Lung microvascular endothelial cell (primary cell): ENCODE data around the gene DUOX2. TPM values are rescaled to one million over a fixed set of nuclear protein-coding genes. Genes with fewer than 3 reads are reported as not detected.
A peak's percentile ranks its signal among the peaks of the same experiment; 100 is the strongest.
"Not testable (repeated sequence)": the region's sequence is repeated elsewhere in the genome, so short reads cannot be mapped to it uniquely, and the experiment has no call there.

ENCODE experiments used
- DNase-seq, 2 donors: peaks; one replicate each; pipeline versions ENCODE4 v3.0.0 to v3.0.0-alpha.2; 2010; ENCODE audit warnings: low read depth in 2 of 2
- total RNA-seq: library from RNA; depleted of rRNA; stranded (reverse); fragments of >200 nt; gene quantifications from 2 replicates; pipeline ENCODE4 v1.2.1, GENCODE V29; 2014

Gene DUOX2
- total RNA-seq, 1 donor from 2014 or later, result not detected

DNA sequence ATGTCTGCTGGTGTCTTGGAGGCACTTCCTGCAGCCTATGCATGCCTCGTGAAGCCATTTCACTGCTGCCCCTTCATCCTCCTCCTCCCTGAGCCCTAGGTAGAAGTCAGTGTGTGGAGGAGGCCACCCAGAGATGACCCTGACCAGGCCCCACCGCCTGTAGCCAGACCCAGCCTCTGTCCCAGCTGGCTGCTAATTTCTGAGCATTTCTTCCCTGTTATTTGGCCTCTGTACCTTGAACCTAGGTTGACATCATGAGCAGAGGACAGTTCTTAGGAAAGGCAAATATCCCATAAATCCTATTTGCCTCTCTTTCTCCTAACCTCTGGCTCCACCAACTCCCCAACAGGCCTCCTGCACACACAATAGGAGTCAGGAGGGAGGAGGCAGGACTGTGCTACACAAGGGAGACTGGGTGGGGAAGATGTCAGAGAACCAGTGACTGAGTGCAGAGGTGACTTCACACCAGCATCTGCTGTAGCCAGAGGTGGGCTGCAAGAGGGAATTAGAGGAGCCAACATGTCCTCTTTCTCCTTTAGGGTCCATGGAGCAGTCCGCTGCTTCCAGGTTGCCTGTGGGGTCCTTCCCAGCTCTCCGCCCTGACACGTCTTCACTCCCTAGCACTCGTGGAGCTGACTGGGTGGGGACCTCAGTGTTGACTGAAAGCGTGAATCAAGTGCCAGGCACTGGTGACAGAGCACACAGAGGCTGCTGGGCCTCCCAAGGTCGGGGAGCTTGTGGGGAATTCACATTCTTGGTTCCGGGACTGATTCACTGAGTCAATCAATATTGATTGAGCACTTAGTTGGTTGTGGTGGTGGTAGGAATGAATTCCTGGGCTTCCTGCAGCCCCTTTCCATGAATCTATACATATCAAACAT, 38.3 kb downstream of the DUOX2 start:
- DNase-seq, result not testable (repeated sequence)

DNA sequence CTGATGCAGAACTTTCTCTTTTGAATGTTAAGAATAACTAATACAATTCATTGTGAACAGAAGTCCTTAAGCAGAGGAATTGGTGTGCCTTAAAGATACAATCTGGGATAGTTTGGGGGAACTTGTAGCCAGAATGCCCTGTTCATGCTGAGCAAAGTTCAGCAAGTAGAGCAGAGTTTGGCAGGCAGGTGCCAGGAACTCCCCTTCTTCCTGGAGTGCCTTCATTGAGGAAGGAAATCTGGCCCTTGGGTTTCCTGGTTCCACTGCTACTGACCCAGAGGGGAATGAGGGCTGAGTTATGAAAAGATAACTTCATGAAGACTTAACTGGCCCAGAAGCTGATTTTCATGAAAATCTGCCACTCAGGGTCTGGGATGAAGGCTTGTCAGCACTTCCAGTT, 40.4 kb downstream of the DUOX2 start:
- not testable (repeated sequence) for DNase-seq

DNA sequence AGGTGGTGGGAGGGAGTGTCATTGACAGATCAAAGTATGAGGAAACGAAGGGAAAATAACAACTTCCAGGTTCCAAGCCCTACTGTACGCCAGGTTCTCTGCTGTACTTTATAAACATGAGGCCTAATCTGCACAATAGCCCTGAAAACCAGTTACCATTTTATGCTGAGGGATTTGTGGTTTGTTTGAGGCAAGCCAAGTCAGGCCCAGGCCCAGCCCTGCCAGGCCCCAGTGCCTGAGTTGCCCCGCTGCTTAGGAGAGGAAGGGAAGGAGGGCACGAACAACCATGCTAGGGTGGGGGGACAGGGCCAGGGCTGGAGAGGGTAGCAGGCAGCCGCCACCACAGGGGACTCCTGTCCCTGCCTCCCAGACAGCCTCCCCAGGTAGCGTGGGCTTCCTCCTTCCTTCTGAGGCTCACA, 44.0 kb downstream of the DUOX2 start:
- DNase-seq, result peak in 1 of 2 donors; percentile 34

DNA sequence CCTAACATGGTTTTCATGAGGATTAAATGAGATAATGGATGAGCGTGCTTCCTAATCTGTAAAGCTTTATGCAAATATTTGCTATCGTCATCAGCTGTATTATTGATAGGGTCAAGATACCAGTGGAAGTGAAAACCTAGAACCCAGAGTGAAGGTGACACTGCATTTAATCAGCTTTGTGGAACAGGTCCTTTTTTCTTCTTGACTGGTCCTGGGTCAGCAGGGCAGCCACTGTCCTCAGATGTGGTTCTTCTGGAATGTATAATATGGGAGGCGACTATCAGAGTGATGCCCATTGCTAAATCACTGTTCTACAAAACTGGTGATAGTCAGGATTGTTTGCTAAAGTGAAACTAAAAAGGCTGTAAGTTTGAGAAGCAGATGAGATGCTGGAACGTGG, 49.6 kb downstream of the DUOX2 start:
- DNase-seq, result peak in 1 of 2 donors; percentile 14

DNA sequence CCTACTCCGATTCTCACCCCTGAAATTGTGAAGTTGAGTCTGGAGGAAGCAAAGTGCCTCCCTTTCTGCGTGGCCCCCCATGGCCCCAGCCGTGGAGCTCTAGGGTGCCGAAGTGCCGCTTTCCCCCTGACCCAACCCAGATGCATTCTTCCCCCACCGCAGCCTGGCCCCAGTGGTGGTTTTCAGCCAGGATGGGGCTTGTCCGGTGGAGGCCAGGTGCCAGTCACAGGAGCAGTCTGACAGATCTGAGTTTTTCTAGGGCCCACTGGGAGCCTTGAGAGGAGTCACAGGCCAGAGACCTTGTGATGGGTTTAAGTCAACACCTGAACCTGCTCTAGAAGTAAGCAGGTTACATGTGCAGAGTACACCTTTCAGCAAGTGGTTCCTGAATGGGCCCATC, 51.7 kb downstream of the DUOX2 start:
- not testable (repeated sequence) for DNase-seq

DNA sequence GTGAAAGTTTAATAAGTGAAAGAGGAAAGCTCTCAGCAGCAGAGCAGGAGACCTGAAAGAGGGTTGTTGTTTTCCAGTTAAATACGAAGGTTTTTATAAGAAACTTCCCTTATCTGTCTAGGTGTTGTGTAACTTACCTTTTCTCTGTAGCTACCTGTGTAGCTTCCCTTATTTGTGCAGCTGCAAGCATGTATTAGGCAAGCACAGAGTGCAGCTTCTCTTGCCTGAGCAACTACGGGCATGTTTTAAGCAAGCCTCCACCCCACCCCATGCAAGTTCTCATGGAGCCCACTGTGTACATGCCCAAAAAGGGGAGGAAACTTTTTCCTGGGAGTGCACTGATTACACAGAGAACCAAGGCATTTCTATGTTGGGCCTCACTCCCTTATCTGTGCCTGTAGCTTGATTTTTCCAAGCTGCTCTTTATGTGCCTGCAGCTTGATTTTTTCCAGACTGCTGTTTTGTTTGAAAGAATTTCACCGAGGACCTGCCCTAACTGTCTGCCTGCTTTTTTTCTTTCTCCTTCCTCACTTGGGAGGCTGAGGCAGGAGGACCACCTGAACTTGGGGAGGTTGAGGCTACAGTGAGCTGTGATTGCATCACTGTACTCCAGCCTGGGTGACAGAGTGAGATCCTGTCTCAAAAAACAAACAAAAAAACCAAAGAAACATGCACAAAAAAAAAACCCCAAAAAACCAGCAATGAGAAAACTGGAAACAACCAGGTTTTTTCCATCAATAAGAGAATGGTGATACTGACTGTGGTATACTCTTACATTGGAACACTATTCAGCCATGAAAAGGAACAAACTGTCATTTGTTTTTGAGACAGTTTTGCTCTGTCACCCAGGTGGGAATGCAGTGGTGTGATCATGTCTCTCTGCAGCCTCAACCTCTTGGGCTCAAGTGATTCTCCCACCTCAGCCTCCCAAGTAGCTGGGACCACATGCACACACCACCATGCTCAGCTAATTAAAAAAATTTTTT, 55.0 kb downstream of the DUOX2 start:
- not testable (repeated sequence) for DNase-seq

DNA sequence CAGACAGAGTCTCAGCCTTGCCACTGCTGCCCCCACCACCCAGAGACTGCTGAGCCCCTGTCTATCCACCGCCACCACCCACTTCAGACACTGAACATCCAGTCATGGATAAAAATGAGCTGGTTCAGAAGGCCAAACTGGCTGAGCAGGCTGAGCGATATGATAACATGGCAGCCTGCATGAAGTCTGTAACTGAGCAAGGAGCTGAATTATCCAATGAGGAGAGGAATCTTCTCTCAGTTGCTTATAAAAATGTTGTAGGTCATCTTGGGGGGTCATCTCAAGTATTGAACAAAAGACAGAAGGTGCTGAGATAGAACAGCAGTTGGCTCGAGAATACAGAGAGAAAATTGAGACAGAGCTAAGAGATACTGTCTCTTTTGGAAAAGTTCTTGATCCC, 61.3 kb downstream of the DUOX2 start:
- DNase-seq, result not testable (repeated sequence)

DNA sequence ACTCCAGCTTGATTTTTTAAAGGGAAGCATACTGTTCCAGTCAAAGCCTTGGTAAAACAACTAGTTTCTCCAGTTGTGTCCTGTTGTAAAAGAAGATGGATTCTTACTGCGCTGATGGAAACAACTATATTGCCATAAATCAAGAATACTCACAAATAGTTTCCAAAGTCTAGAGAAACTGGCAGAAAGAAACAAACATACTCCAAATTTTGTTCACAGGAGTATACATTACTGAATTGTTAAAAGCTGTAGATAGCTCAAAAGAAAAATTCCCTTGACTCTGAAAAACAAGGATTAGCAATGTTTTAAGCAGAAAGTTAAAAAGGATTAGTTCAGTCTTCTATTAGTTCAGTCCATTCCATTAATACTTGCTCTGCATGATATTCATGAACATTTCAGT, 63.4 kb downstream of the DUOX2 start:
- DNase-seq, result no peak

DNA sequence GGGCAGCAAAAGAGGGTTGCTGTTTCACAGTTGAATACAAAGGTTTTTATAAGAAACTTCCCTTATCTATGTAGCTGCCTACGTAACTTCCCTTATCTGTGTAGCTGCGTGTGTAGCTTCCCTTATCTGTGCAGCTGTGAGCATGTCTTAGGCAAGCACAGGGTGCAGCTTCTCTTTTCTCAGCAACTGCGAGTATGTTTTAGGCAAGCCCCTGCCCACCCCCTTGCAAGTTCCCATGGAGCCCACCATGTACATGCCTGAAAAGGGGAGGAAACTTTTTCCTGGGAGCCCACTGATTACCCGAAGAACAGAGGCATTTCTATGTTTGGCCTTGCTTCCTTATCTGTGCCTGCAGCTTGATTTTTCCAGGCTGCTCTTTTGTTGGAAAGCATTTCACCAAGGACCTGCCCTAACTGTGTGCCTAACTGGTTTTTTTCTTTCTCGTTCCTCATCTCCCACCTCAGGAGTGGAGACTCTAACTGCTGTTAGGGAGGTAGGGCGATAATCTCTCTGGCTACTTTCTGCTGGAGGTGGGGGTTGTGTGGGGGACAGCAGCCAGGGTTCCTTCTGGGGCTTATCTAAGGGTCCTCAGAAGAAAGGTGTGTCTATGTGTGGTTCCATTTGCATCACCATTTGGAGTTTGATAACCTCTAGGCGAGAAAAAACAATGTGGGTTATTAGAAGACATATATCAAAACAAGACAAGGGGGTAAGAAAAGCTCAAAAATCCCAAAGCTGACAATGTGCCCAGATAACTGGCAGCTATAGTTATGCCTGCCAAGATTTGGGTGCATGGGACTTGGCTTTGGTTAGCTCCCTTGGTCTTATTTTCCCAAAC, 65.0 kb downstream of the DUOX2 start:
- DNase-seq, result no peak

DNA sequence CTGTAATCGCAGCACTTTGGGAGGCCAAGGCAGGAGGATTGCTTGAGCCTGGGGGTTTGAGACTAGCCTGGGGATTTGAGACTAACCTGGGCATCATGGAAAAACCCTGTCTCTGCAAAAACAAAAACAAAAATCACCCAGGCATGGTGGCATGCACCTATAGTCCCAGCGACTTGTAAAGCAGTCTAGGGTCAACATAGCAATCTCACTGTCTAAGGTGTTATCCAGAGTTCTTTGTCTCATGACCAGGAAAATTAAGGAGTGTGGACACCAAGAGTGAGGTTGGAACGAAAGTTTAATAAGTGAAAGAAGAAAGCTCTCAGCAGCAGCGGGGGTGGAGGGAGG, 65.6 kb downstream of the DUOX2 start:
- not testable (repeated sequence) for DNase-seq

DNA sequence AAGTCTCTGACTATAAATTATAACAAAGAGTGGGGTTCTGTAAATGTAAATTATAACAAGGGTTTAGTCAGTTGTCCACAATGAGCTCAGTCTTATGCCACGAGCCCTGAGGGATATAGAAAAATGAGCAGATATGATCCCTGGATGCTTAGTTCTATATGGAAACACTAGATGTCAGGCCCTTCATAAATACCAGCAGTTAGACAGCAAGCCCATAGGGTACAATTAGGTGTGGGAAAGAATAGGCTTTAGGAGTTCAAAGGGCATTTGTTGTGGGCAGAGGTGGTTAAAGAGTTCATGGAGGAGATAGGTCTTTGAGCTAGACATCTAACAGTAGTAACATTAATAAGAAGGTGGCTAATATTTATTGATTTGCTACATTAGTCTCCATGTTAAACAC, 69.7 kb downstream of the DUOX2 start:
- DNase-seq, result not testable (repeated sequence)

DNA sequence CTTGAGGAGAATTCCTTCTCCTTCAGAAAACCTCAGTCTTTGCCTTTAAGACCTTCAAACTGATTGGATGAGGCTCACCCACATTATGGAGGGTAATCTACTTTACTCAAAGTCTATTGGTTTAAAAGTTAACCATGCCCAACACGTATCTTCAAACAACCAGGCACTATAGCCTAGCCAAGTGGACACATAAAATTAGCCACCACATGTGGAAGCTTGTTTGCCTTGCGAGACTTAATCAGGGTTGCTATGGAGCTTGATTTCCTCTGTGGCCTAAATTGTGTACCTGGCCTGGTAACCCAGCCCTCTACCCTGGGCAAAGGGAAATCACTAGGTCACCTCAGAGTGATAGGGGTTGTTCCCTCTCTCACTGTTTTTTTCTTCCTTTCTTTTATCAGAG, 71.1 kb downstream of the DUOX2 start:
- not testable (repeated sequence) for DNase-seq

Other genes with a start within 250 kb of the DUOX2 start
- not detected in 2 replicates for gene TERB2, start 157.5 kb downstream of the DUOX2 start, total RNA-seq
- 1.4 and 2.8 TPM in 2 replicates for gene SORD, start 91.0 kb downstream of the DUOX2 start, total RNA-seq
- gene DUOXA2, start 154 bp upstream of the DUOX2 start, total RNA-seq, result not detected in 2 replicates
- not detected in 2 replicates for gene DUOXA1, start 15.7 kb upstream of the DUOX2 start, total RNA-seq
- gene DUOX1, start 15.8 kb upstream of the DUOX2 start, total RNA-seq, result not detected in 2 replicates
- 2.4 and 3.4 TPM in 2 replicates for gene SHF, start 73.8 kb upstream of the DUOX2 start, total RNA-seq
- not detected in 2 replicates for gene SLC28A2, start 138.1 kb upstream of the DUOX2 start, total RNA-seq